Measurements from ENCODE around the gene RBM34.

DNA sequence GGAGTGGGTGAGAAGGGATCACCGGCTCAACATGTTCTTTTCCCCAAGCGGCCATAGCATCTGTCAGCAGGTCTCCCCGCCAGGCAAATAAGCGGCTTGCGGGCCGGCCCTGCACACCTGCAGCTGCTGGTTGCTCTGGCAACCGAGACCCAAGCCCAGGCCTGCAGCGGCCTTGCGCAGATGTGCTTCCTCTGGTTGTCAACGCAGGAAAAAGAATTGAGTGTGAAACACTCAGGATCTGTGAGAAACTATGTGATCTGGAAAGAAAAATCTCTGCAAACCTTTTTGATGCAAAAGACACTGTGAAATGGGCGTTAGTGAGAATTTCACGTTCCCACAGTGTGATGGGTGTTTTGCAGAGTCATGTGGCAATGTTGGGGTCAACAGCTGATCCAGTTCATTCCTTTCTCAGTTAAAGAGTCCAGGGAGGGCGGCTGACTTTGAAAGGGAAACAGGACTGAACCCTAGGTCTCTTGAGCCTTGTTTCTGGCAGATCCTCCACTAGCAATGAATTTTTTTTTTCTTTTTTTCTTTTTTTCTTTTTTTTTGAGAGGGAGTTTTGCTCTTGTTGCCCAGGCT lies 60.8 kb downstream of the RBM34 start:
- TF ChIP-seq POLR2A (IDR thresholded peaks at IDR 0.05) = no peak
- TF ChIP-seq, protein P1, sequence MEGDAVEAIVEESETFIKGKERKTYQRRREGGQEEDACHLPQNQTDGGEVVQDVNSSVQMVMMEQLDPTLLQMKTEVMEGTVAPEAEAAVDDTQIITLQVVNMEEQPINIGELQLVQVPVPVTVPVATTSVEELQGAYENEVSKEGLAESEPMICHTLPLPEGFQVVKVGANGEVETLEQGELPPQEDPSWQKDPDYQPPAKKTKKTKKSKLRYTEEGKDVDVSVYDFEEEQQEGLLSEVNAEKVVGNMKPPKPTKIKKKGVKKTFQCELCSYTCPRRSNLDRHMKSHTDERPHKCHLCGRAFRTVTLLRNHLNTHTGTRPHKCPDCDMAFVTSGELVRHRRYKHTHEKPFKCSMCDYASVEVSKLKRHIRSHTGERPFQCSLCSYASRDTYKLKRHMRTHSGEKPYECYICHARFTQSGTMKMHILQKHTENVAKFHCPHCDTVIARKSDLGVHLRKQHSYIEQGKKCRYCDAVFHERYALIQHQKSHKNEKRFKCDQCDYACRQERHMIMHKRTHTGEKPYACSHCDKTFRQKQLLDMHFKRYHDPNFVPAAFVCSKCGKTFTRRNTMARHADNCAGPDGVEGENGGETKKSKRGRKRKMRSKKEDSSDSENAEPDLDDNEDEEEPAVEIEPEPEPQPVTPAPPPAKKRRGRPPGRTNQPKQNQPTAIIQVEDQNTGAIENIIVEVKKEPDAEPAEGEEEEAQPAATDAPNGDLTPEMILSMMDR (IDR thresholded peaks at IDR 0.05) = no peak

All from thyroid gland (tissue), 4 donors.